Astrocyte of the cerebellum (primary cell): Measurements from ENCODE around the gene IRF8.

Experiments used
- DNase-seq: peaks from one replicate; pipeline ENCODE4 v3.0.0-alpha.2; 2011; ENCODE audit warnings: low read depth
- H3K4me3 ChIP-seq: 2 replicates; pipeline ENCODE4 v1.5.1; 2011; ENCODE audit warnings: mild to moderate bottlenecking, low read depth, low read length, moderate library complexity
- CTCF ChIP-seq: IDR thresholded peaks from 2 replicates; pipeline ENCODE4 v1.5.1; 2012; ENCODE audit warnings: low read length, low read depth, moderate library complexity, mild to moderate bottlenecking; ENCODE audit errors: missing control alignments
- in situ Hi-C: cut with HindIII; loops from 2 replicates; pipeline ENCODE4 v1.10.0; 2017; ENCODE audit warnings: low sequenced_read_pairs

Gene IRF8

DNA sequence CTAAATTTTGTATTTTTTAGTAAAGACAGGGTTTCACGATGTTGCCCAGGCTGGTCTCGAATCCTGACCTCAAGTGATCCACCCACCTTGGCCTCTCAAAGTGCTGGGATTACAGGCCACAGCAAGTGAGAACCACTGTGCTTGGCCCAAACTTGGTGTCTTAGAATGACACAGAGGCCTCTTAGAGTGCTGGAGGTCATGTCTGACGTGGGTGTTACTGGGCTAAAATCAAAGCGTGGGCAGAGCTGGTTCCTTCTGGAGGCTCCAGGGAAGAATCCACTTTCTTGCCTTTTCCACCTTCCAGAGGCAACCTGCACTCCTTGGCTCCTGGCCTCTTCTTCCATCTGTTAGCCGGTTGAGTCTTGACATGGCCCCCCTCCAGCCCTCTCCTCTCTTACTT is 53.8 kb downstream of the IRF8 start:
- no peak for TF ChIP-seq CTCF
- in situ Hi-C loops: no loop called here
- no peak for DNase-seq
- H3K4me3 ChIP-seq: no peak overlapping the region

DNA sequence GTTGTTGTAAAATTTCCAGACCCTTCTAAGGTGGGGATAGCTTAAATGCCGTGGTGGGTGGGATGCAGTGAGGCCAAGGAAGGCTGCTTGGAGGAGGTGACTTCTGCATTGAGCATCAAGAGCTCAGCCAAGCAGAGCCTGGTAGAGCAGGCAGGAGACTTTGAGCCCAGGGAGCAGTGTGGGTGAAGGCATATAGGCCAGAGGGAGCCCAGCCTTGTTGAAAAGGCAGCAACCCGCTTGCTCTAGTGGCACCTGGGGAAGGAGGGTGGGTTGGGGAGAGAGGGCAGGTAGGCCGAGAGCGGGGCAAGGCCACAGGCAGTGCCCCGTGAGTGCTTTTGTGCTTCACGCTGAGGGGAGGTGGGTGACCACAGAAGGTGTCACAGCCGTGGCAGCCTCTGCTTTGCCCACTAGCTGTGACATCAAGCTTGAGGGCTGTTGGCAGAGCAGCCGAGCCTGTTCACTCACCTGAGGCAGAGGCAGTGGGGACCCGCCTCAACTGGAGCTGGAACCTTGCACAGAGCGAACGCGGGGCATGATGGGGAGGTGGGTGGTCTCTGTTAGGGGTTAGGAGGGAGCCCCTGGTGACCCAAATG is 56.1 kb downstream of the IRF8 start:
- in situ Hi-C loops: no loop called here
- no peak for DNase-seq
- TF ChIP-seq CTCF: no peak
- H3K4me3 ChIP-seq: no peak overlapping the region

DNA sequence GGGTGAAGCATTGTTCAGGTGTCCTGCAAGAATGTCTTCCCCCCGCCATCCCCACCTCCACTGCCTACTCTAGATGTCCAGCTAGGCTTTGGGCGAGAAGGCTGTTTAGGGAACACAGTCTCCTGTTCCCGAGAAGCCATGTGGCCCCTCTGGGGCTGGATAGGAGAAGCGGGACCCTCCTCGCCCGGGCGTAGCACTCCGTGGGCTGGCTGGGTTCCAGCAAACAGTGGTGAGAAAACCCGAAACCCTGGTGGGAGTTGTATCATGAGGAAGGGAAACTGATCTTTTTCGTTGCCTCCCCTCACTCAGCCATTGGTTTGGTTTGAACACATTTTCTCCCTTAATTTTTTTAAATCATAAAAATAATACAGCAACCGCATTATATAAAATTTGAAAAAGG is 56.6 kb downstream of the IRF8 start:
- in situ Hi-C loops: no loop called here
- no peak for DNase-seq
- TF ChIP-seq CTCF: no peak
- no peak overlapping the region for H3K4me3 ChIP-seq

DNA sequence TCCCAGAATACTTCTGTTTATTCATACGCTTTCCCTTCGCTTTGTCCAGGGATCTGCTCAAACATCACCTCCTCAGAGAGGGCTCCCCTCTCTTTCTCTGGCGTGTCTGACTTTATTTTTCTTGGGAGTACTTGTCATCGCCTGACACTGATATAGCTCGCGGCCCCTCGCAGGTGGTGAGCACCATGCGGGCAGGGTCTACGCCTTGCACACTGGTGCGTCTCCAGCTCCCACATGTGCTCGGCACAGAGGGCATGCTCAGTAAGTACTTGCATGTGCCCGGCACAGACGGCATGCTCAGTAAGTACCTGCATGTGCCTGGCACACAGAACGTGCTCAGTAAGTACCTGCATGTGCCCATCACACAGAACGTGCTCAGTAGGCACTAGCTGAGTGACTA is 57.5 kb downstream of the IRF8 start:
- no peak for TF ChIP-seq CTCF
- no peak for DNase-seq
- H3K4me3 ChIP-seq: no peak overlapping the region
- in situ Hi-C loops: no loop called here

DNA sequence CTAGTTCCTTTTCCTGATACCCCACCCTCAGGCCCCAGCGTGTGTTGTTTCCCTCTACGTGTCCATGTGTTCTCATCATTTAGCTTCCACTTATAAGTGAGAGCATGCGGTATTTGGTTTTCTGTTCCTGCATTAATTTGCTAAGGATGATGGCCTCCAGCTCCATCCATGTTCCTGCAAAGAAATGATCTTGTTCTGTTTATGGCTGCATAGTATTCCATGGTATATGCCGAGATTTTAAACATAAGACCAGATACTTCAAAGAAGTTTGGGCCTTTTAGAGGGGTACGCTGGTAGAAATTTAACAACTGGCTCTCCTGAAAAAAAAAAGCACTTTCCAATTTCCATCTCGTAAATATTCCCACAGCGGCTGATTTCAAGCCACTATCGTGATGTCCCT is 59.8 kb downstream of the IRF8 start:
- H3K4me3 ChIP-seq: no peak overlapping the region
- in situ Hi-C loops: no loop called here
- no peak for DNase-seq
- no peak for TF ChIP-seq CTCF

DNA sequence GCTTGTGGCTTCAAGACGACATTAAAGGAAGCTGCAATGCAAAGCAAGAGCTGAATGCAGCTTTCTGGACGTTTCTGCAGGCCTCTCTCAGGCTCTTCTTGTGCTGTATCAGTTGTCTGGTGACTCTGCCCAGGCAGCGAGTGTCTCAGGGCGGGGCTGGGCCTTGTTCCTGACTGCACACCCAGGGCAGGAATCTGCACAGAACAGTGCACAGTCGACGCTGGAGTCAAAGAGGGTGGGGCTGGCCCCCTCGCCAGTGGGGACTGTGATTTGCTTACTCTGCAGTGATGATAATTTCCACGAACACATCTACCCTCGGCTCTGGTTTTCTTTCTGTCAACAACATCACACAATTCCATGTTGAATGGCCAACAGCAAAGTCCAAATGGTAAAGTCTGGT is 60.7 kb downstream of the IRF8 start:
- DNase-seq: no peak
- H3K4me3 ChIP-seq: no peak overlapping the region
- in situ Hi-C loops: no loop called here
- no peak for TF ChIP-seq CTCF

DNA sequence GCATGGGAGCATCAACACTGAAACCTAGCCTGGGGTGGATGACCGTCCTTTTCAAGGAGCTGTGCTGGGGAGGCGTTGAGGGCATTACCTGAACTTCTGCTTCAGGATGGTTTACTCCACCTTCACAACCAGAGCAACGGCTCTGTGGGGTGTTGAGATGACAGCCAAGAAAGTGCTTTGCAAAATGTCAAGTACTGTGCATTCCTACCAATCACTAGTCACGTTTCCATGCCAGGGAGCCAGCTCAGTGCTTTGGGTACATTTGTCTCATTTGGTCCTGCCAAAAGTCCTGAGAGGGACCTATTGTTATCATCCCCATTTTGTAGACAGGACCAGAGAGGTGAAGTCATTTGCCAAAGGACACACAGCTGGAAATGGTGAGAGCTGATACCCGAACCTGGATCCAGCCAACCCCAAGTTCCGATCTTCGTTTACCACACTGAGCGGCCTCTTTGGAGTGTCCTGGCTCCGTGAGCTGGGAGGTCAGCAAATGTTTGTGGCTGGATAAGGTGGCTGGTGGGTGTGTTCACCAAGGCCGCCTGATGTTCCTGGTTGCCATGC is 61.6 kb downstream of the IRF8 start:
- no peak for TF ChIP-seq CTCF
- H3K4me3 ChIP-seq: no peak overlapping the region
- no peak for DNase-seq
- in situ Hi-C loops: no loop called here
